Measurements from ENCODE around the gene USP15. TPM values are rescaled to one million over a fixed set of nuclear protein-coding genes. Genes with fewer than 3 reads are reported as not detected.

USP15 gene
- polyA plus RNA-seq, result 10 to 100 TPM; 33.9 to 60.8 (median 54.1) TPM
- long read RNA-seq, donor 1, full-length matches to known transcripts, result 39 of 50 reads
- long read RNA-seq, donor 1, partial matches to known transcripts, result 11 of 50 reads
- long read RNA-seq, donor 1, other reads (novel, unspliced or antisense), result 0 of 50 reads
- long read RNA-seq, donor 2, full-length matches to known transcripts, result 13 of 13 reads
- long read RNA-seq, donor 2, partial matches to known transcripts, result 0 of 13 reads
- long read RNA-seq, donor 2, other reads (novel, unspliced or antisense), result 0 of 13 reads
- long read RNA-seq, donor 3, partial matches to known transcripts, result 0 of 4 reads
- long read RNA-seq, donor 3, other reads (novel, unspliced or antisense), result 0 of 4 reads
- long read RNA-seq, donor 4, result 0 reads
- long read RNA-seq, donor 5, partial matches to known transcripts, result 0 of 2 reads
- long read RNA-seq, donor 5, other reads (novel, unspliced or antisense), result 0 of 2 reads
- long read RNA-seq, donor 6, partial matches to known transcripts, result 0 of 7 reads
- long read RNA-seq, donor 6, other reads (novel, unspliced or antisense), result 0 of 7 reads
- long read RNA-seq, donor 7, result 0 reads
- long read RNA-seq, donor 8, partial matches to known transcripts, result 0 of 2 reads
- long read RNA-seq, donor 8, other reads (novel, unspliced or antisense), result 0 of 2 reads
- long read RNA-seq, donor 9, partial matches to known transcripts, result 0 of 2 reads
- long read RNA-seq, donor 9, other reads (novel, unspliced or antisense), result 0 of 2 reads
- long read RNA-seq, donor 10, full-length matches to known transcripts, result 6 of 6 reads
- long read RNA-seq, donor 10, partial matches to known transcripts, result 0 of 6 reads
- long read RNA-seq, donor 10, other reads (novel, unspliced or antisense), result 0 of 6 reads

DNA sequence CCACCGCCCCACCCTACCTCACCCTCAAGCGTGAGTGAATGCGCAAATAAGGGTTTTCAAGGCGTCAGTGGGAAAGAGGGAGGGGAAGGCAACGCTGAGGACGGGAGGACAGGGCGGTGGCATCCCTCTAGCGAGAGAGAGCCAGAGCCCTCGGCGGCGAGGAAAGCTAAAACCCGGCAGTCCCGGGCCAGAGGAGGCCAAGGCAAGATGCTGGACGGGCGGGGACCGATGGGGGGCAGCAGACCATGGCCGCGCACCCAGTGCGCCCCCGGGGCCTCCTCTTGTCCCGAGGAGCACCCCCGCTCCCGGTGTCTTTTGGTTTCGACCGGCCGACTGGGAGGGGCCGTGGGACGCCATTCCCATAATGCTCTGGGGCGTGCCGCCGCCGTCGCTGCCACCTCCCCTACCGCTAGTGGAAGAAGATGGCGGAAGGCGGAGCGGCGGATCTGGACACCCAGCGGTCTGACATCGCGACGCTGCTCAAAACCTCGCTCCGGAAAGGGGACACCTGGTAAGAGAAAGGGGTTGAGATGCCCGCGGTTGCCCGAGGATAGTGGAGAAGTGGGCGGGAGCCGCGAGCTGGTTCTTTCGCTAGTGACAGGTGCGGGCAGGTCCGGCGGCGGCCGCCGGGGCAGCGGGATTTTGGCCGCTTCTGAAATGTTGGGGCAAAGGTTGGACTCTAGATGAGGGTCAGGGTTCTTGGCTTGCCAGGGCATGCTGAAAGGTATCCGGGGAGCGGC, at the start of gene USP15:
USP15 (plus strand) TSS at position 412 of the 740 bp plus-strand sequence; CDS start at position 423, 11 bp downstream.
- peak; percentile 95 to 99 for DNase-seq
- Histone ChIP-seq H3K27me3 (ENCODE audit: control insufficient read depth in 3 of 3, insufficient read depth in 3 of 3, low read length in 3 of 3) (no peaks in the 10 kb centered on the region), H3K4me3 (ENCODE audit: low read depth in 1 of 3, low read length in 3 of 3) (peak within 1 kb of the TSS; percentile 64 to 97 (median 90)), H3K36me3 (ENCODE audit: control insufficient read depth in 3 of 3, insufficient read depth in 2 of 3, low read depth in 1 of 3, low read length in 3 of 3) (peaks cover 0 to 5% (median 1%) of the 10 kb centered on the region in 3 donors), H3K27ac (ENCODE audit: low read depth in 1 of 3, low read length in 2 of 3) (peak within 1 kb of the TSS; percentile 75 to 98 (median 96)), H3K9me3 (ENCODE audit: control insufficient read depth in 2 of 2, insufficient read depth in 1 of 2, low read depth in 1 of 2, low read length in 1 of 2) (no peaks in the 10 kb centered on the region), H3K4me1 (ENCODE audit: control insufficient read depth in 3 of 3, insufficient read depth in 2 of 3, low read depth in 1 of 3, low read length in 2 of 3) (peaks cover 3 to 5% (median 5%) of the 10 kb centered on the region in 3 donors)
- 0 to 1% (median 0%) methylated on average over 52 to 61 of the region's 61 CpGs for WGBS, 3 donors
- FAIRE-seq, result no peak

DNA sequence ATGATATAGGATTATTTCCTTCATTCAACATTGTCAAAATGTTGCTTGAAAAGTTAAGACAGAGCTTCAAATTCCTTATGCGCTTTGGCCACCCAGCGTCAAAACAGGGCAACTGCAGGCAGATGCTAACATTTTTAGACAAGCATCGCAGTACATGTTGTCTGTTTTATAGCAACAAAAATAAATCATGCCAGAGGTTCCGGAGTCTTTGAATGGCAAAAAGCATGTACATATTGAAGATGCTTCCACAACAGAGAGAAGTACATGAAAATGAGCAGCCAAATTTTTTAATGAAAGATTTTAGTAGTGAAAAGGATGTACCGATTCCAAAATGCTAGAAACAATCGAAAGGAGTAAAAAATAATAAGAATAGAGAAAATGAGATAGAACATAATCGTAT, 49.8 kb upstream of the USP15 start:
- peak; percentile 87 for FAIRE-seq

DNA sequence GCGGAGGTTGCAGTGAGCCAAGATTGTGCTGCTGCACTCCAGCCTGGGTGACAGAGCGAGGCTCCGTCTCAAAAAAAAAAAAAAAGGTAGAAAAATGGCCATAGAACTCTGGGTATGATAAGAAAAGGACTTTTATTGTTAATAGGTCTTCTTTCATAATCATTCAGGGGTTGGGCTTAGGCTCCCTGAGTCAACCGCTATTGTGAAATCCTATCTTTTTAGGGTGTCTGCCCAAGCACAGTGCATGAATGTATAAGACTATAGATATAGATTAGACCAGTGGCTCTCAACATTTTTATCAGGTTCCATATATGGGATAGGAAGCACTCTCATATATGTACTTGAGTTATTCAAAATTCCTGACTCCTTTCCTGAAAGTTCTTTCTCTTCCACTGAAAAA, 48.7 kb upstream of the USP15 start:
- DNase-seq, result peak in 1 of 2 donors; percentile 52
- no peaks in the 10 kb centered on the region for H3K27me3 ChIP-seq (ENCODE audit: control insufficient read depth in 3 of 3, insufficient read depth in 3 of 3, low read length in 3 of 3)
- H3K9me3 ChIP-seq (ENCODE audit: control insufficient read depth in 2 of 2, insufficient read depth in 1 of 2, low read depth in 1 of 2, low read length in 1 of 2), result no peaks in the 10 kb centered on the region
- H3K36me3 ChIP-seq (ENCODE audit: control insufficient read depth in 3 of 3, insufficient read depth in 2 of 3, low read depth in 1 of 3, low read length in 3 of 3), result no peaks in the 10 kb centered on the region
- no peak for FAIRE-seq
- H3K4me3 ChIP-seq (ENCODE audit: low read depth in 1 of 3, low read length in 3 of 3), result no peak overlapping the region
- no peaks in the 10 kb centered on the region for H3K4me1 ChIP-seq (ENCODE audit: control insufficient read depth in 3 of 3, insufficient read depth in 2 of 3, low read depth in 1 of 3, low read length in 2 of 3)
- no peak overlapping the region for H3K27ac ChIP-seq (ENCODE audit: low read depth in 1 of 3, low read length in 2 of 3)
- 70 to 82% (median 77%) methylated on average over 4 of the region's 4 CpGs for WGBS, 3 donors

More for the DNA sequence above, 49.8 kb upstream of the USP15 start:
- 30 to 33% (median 31%) methylated on average over 7 of the region's 7 CpGs for WGBS, 3 donors
- peaks cover 0 to 6% of the 10 kb centered on the region in 2 donors for H3K9me3 ChIP-seq (ENCODE audit: control insufficient read depth in 2 of 2, insufficient read depth in 1 of 2, low read depth in 1 of 2, low read length in 1 of 2)
- no peak overlapping the region for H3K4me3 ChIP-seq (ENCODE audit: low read depth in 1 of 3, low read length in 3 of 3)
- no peak overlapping the region for H3K27ac ChIP-seq (ENCODE audit: low read depth in 1 of 3, low read length in 2 of 3)
- DNase-seq, result peak; percentile 21 to 46
- peaks cover 0 to 4% (median 0%) of the 10 kb centered on the region in 3 donors for H3K4me1 ChIP-seq (ENCODE audit: control insufficient read depth in 3 of 3, insufficient read depth in 2 of 3, low read depth in 1 of 3, low read length in 2 of 3)
- no peaks in the 10 kb centered on the region for H3K27me3 ChIP-seq (ENCODE audit: control insufficient read depth in 3 of 3, insufficient read depth in 3 of 3, low read length in 3 of 3)
- H3K36me3 ChIP-seq (ENCODE audit: control insufficient read depth in 3 of 3, insufficient read depth in 2 of 3, low read depth in 1 of 3, low read length in 3 of 3), result no peaks in the 10 kb centered on the region

DNA sequence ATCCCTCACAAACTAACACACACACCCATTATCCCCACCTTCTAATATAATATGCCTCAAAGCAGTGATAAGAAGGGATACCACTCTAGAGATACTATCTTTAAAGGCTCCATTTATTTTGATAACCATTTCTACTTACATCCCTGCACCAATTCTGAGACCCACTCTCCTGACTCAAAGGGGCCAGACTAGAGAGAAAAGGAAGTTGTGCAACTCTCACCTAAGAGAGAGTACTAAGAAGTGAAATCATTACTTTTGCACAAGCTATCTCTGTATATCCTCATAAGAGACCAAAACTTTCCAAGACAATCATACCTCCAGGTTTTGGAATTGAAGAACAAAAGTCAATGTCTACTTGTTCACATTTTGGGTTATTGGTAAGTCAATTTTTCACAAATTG, 45.4 kb upstream of the USP15 start:
- Histone ChIP-seq H3K27ac (ENCODE audit: low read depth in 1 of 3, low read length in 2 of 3) (no peak overlapping the region), H3K27me3 (ENCODE audit: control insufficient read depth in 3 of 3, insufficient read depth in 3 of 3, low read length in 3 of 3) (no peaks in the 10 kb centered on the region), H3K36me3 (ENCODE audit: control insufficient read depth in 3 of 3, insufficient read depth in 2 of 3, low read depth in 1 of 3, low read length in 3 of 3) (no peaks in the 10 kb centered on the region), H3K4me1 (ENCODE audit: control insufficient read depth in 3 of 3, insufficient read depth in 2 of 3, low read depth in 1 of 3, low read length in 2 of 3) (no peaks in the 10 kb centered on the region), H3K4me3 (ENCODE audit: low read depth in 1 of 3, low read length in 3 of 3) (no peak overlapping the region), H3K9me3 (ENCODE audit: control insufficient read depth in 2 of 2, insufficient read depth in 1 of 2, low read depth in 1 of 2, low read length in 1 of 2) (no peaks in the 10 kb centered on the region)
- no peak for DNase-seq
- FAIRE-seq, result no peak

DNA sequence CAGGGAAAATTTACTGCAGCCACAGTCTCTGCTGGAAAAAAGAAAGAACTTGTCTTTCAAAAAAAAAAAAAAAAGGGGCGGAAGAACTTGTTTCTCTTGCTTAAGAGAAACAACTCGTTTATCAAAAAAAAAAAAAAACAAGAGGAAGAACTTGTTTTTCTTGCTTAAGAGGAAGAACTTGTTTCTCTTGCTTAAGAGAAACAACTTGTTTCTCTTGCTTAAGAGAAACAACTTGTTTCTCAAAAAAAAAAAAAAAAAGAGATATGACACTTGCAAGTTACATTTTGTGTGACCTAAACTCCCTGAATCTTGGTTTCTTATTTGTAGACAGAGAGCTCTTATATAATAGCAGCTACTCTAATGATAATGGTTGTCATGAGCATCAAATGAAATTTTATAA, 44.7 kb upstream of the USP15 start:
- WGBS, 3 donors, result 8 to 26% (median 16%) methylated on average over 2 of the region's 2 CpGs
- Histone ChIP-seq H3K9me3 (ENCODE audit: control insufficient read depth in 2 of 2, insufficient read depth in 1 of 2, low read depth in 1 of 2, low read length in 1 of 2) (no peaks in the 10 kb centered on the region), H3K27me3 (ENCODE audit: control insufficient read depth in 3 of 3, insufficient read depth in 3 of 3, low read length in 3 of 3) (no peaks in the 10 kb centered on the region), H3K4me1 (ENCODE audit: control insufficient read depth in 3 of 3, insufficient read depth in 2 of 3, low read depth in 1 of 3, low read length in 2 of 3) (no peaks in the 10 kb centered on the region), H3K4me3 (ENCODE audit: low read depth in 1 of 3, low read length in 3 of 3) (no peak overlapping the region), H3K36me3 (ENCODE audit: control insufficient read depth in 3 of 3, insufficient read depth in 2 of 3, low read depth in 1 of 3, low read length in 3 of 3) (no peaks in the 10 kb centered on the region), H3K27ac (ENCODE audit: low read depth in 1 of 3, low read length in 2 of 3) (no peak overlapping the region)
- DNase-seq, result peak in 1 of 2 donors; percentile 14
- FAIRE-seq, result no peak

DNA sequence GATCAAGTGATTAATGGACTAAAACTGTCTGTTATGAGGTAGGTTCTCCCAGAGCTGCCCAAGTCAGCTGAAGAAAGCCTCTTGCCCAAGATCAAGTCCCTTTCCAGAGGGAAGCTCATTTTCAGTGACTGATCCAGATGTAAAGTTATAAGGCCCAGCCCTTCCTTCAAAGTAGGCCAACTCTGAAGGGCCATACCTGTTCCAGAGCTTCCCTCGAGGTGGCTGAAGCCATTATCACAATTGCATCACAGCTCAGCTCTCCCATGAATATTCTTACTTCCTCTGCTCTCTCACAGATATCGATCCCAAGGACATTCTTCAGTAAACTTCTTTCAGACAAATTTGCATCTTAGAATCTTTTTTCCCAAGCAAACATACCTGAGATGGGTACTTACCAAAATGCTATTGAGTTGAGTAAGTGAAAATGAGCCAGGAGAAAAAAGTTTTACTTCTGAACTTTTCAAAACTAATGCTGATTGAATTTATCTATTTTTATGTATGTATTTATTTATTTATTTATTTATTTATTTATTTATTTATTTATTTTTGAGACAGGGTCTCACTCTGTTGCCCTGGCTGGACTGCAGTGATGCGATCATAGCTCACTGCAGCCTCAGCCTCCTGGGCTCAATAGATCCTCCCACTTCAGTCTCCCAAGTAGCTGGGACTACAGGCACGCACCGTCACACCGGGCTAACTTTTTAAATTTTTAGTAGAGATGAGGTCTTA, 42.6 kb upstream of the USP15 start:
- FAIRE-seq (no peak), DNase-seq (no peak)
- Histone ChIP-seq H3K27me3 (ENCODE audit: control insufficient read depth in 3 of 3, insufficient read depth in 3 of 3, low read length in 3 of 3) (no peaks in the 10 kb centered on the region), H3K4me3 (ENCODE audit: low read depth in 1 of 3, low read length in 3 of 3) (no peak overlapping the region), H3K4me1 (ENCODE audit: control insufficient read depth in 3 of 3, insufficient read depth in 2 of 3, low read depth in 1 of 3, low read length in 2 of 3) (no peaks in the 10 kb centered on the region), H3K36me3 (ENCODE audit: control insufficient read depth in 3 of 3, insufficient read depth in 2 of 3, low read depth in 1 of 3, low read length in 3 of 3) (no peaks in the 10 kb centered on the region), H3K27ac (ENCODE audit: low read depth in 1 of 3, low read length in 2 of 3) (no peak overlapping the region), H3K9me3 (ENCODE audit: control insufficient read depth in 2 of 2, insufficient read depth in 1 of 2, low read depth in 1 of 2, low read length in 1 of 2) (no peaks in the 10 kb centered on the region)
- WGBS, 3 donors, result 90 to 93% (median 93%) methylated on average over 6 of the region's 6 CpGs

DNA sequence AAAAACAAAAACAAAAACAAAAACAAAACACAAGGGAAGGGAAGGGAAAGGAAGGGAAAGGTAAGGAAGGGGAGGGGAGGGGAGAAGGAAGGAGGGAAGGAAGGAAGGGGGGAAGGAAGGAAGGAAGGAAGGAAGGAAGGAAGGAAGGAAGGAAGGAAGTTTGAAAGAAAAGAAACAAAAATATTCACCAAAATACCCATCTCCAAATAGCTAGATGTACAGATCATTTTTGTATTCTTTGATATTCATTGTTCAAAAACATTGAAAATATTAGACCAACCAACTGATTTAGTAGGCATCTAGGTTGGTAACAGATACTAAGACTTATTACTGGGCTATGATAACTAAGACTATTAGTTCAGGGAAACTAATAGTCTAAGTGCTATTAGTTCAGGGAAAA, 39.1 kb upstream of the USP15 start:
- DNase-seq, result no peak
- no peak for FAIRE-seq
- Histone ChIP-seq H3K27me3 (ENCODE audit: control insufficient read depth in 3 of 3, insufficient read depth in 3 of 3, low read length in 3 of 3) (no peaks in the 10 kb centered on the region), H3K9me3 (ENCODE audit: control insufficient read depth in 2 of 2, insufficient read depth in 1 of 2, low read depth in 1 of 2, low read length in 1 of 2) (no peaks in the 10 kb centered on the region), H3K4me1 (ENCODE audit: control insufficient read depth in 3 of 3, insufficient read depth in 2 of 3, low read depth in 1 of 3, low read length in 2 of 3) (no peaks in the 10 kb centered on the region), H3K27ac (ENCODE audit: low read depth in 1 of 3, low read length in 2 of 3) (no peak overlapping the region), H3K4me3 (ENCODE audit: low read depth in 1 of 3, low read length in 3 of 3) (no peak overlapping the region), H3K36me3 (ENCODE audit: control insufficient read depth in 3 of 3, insufficient read depth in 2 of 3, low read depth in 1 of 3, low read length in 3 of 3) (no peaks in the 10 kb centered on the region)

Measured in small intestine (tissue), 16 donors.